Stimulated activated CD4-positive, alpha-beta T cell treated with anti-CD3 and anti-CD28 coated beads, TNF-alpha, amount 100 ng/mL, for 48 hours (primary cell): Measurements from ENCODE around the gene ASTN2.

Source experiments
- DNase-seq, 3 donors: peaks; one replicate each; pipeline ENCODE4 v3.0.0-alpha.2; 2020; ENCODE audit warnings: low read depth in 3 of 3

Gene ASTN2

GRCh38 chr9:116491219-116491618, 923.6 kb downstream of the ASTN2 start:
- no peak for DNase-seq

- no peak for DNase-seq
Measured at GRCh38 chr9:116490321-116490720, 924.5 kb downstream of the ASTN2 start.

GRCh38 chr9:116488373-116488772, 926.5 kb downstream of the ASTN2 start:
- DNase-seq: no peak

GRCh38 chr9:116484492-116485061, 930.3 kb downstream of the ASTN2 start:
- no peak for DNase-seq

GRCh38 chr9:116483622-116484491, 931.0 kb downstream of the ASTN2 start:
- DNase-seq: no peak

GRCh38 chr9:116482740-116483139, 932.1 kb downstream of the ASTN2 start:
- DNase-seq: no peak

GRCh38 chr9:116480700-116481099, 934.2 kb downstream of the ASTN2 start:
- no peak for DNase-seq

- DNase-seq: no peak
Measured at GRCh38 chr9:116479967-116480366, 934.9 kb downstream of the ASTN2 start.

GRCh38 chr9:116479056-116479544, 935.8 kb downstream of the ASTN2 start:
- DNase-seq: no peak

- no peak for DNase-seq
Measured at GRCh38 chr9:116477584-116478141, 937.2 kb downstream of the ASTN2 start.

GRCh38 chr9:116476935-116477381, 937.9 kb downstream of the ASTN2 start:
- no peak for DNase-seq

GRCh38 chr9:116476002-116476401, 938.9 kb downstream of the ASTN2 start:
- no peak for DNase-seq

GRCh38 chr9:116475201-116475600, 939.7 kb downstream of the ASTN2 start:
- DNase-seq: no peak

- no peak for DNase-seq
Measured at GRCh38 chr9:116471944-116472506, 942.8 kb downstream of the ASTN2 start.

GRCh38 chr9:116471093-116471906, 943.6 kb downstream of the ASTN2 start:
- DNase-seq: no peak

GRCh38 chr9:116468793-116469527, 945.9 kb downstream of the ASTN2 start:
- DNase-seq: no peak

- DNase-seq: no peak
Measured at GRCh38 chr9:116468369-116468768, 946.5 kb downstream of the ASTN2 start.

GRCh38 chr9:116467740-116468351, 947.0 kb downstream of the ASTN2 start:
- no peak for DNase-seq

GRCh38 chr9:116466271-116467235, 948.3 kb downstream of the ASTN2 start:
- DNase-seq: no peak
